ENCODE results near the gene PIK3CG.
A peak's percentile ranks its signal among the peaks of the same experiment; 100 is the strongest.
"Not testable (repeated sequence)": the region's sequence is repeated elsewhere in the genome, so short reads cannot be mapped to it uniquely, and the experiment has no call there.

PIK3CG gene

GRCh38 chr7:106865130-106866041, at the start of gene PIK3CG:
TSS of gene PIK3CG (plus strand) at chr7:106865282. CDS start at chr7:106867562, 2,280 bp downstream.
- no peak for DNase-seq (ENCODE audit: low spot score)

- DNase-seq (ENCODE audit: low spot score), result no peak
These were observed 48.0 kb upstream of the PIK3CG start for GRCh38 chr7:106817098-106817497.

- DNase-seq (ENCODE audit: low spot score), result no peak
These were observed 46.3 kb upstream of the PIK3CG start for GRCh38 chr7:106818736-106819135.

GRCh38 chr7:106819546-106819945, 45.5 kb upstream of the PIK3CG start:
- no peak for DNase-seq (ENCODE audit: low spot score)

- DNase-seq (ENCODE audit: low spot score), result no peak
These were observed 44.5 kb upstream of the PIK3CG start for GRCh38 chr7:106820321-106821217.

- no peak for DNase-seq (ENCODE audit: low spot score)
These were observed 41.5 kb upstream of the PIK3CG start for GRCh38 chr7:106823631-106824030.

GRCh38 chr7:106824458-106824857, 40.6 kb upstream of the PIK3CG start:
- DNase-seq (ENCODE audit: low spot score), result no peak

GRCh38 chr7:106827626-106828025, 37.5 kb upstream of the PIK3CG start:
- DNase-seq (ENCODE audit: low spot score), result no peak

- no peak for DNase-seq (ENCODE audit: low spot score)
These were observed 35.6 kb upstream of the PIK3CG start for GRCh38 chr7:106829496-106829895.

GRCh38 chr7:106830896-106831295, 34.2 kb upstream of the PIK3CG start:
- not testable (repeated sequence) for DNase-seq (ENCODE audit: low spot score)

GRCh38 chr7:106836816-106837215, 28.3 kb upstream of the PIK3CG start:
- DNase-seq (ENCODE audit: low spot score), result no peak

GRCh38 chr7:106839511-106839910, 25.6 kb upstream of the PIK3CG start:
- no peak for DNase-seq (ENCODE audit: low spot score)

- DNase-seq (ENCODE audit: low spot score), result peak; percentile 32
These were observed 24.7 kb upstream of the PIK3CG start for GRCh38 chr7:106840342-106840741.

- DNase-seq (ENCODE audit: low spot score), result no peak
These were observed 23.1 kb upstream of the PIK3CG start for GRCh38 chr7:106841896-106842390.

GRCh38 chr7:106844279-106844997, 20.6 kb upstream of the PIK3CG start:
- DNase-seq (ENCODE audit: low spot score), result no peak

- DNase-seq (ENCODE audit: low spot score), result no peak
These were observed 17.0 kb upstream of the PIK3CG start for GRCh38 chr7:106848049-106848448.

GRCh38 chr7:106848851-106849442, 16.1 kb upstream of the PIK3CG start:
- DNase-seq (ENCODE audit: low spot score), result peak; percentile 41

GRCh38 chr7:106851632-106852031, 13.4 kb upstream of the PIK3CG start:
- DNase-seq (ENCODE audit: low spot score), result not testable (repeated sequence)

GRCh38 chr7:106853250-106853908, 11.7 kb upstream of the PIK3CG start:
- no peak for DNase-seq (ENCODE audit: low spot score)

GRCh38 chr7:106855540-106856132, 9.4 kb upstream of the PIK3CG start:
- DNase-seq (ENCODE audit: low spot score), result no peak
